Measurements from ENCODE around the gene FBLN2. TPM values are rescaled to one million over a fixed set of nuclear protein-coding genes. Genes with fewer than 3 reads are reported as not detected.

The FBLN2 gene
- total and polyA plus RNA-seq, 2 of the 4 experiments (the other 2 are of a cell fraction): 11.8 to 60.8 TPM

DNA sequence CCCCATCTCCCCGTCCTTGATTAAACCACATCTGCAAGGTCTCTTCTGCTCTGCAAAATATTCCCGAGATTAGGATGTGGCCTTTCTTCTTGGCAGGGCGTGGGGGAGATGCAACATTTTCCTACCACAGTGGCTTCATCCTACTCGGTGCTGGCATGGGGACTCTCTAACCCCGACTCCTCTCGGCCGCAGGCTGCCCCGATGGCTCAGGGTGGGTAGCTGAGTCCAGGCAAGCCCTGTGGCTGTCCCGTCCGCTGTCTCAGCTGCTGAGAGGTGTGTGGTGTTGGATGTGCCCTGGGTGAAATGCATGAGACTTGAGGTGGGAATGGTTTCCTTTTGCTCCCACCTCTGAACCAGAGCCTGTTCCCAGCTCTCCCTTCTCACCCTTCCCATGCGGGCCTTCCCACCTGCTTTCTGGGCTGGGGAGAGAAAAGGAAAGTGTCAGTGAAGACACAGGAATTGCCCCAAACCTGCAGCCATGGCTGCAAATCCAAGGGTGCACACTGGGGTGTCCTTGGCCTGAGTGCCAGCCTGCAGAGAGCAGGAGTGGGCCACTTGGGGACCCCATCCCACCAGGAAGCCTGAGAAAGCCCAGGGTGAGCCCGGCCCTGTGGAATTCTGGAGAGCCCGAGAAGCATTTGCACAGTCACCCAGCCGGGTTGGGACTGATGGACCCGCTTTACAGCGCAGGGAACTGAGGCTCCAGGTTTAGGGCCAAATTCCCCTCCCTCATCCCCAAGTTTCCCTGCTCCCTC lies 115.0 kb downstream of the FBLN2 start:
- H2AFZ ChIP-seq (replicated peaks; ENCODE audit: low read length, poor library complexity): no peak overlapping the region
- H2BK5ac ChIP-seq (ENCODE audit: low read depth, low read length, poor library complexity, severe bottlenecking): no peak overlapping the region
- H4K5ac ChIP-seq (ENCODE audit: low read depth, low read length): no peak overlapping the region
- DNase-seq (no peak), ATAC-seq (ENCODE audit: low read depth) (no peak)
- H3K9ac ChIP-seq (ENCODE audit: low read depth, low read length): no peak overlapping the region
- no peak overlapping the region for H3K4me2 ChIP-seq (ENCODE audit: low read depth, low read length)
- no peak overlapping the region for H3K4me3 ChIP-seq (ENCODE audit: insufficient read depth, low read depth, low read length)
- H3K9me1 ChIP-seq (ENCODE audit: insufficient read depth, low read length): no peaks in the 10 kb centered on the region
- in situ Hi-C loops (cut with MboI; ENCODE audit: low sequenced_read_pairs): no loop called here
- H3K14ac ChIP-seq (replicated peaks; ENCODE audit: low read depth, low read length): no peak overlapping the region
- H4K20me1 ChIP-seq (ENCODE audit: insufficient read depth, low read length): no peaks in the 10 kb centered on the region
- peaks cover 3% of the 10 kb centered on the region for H3K27me3 ChIP-seq (ENCODE audit: control insufficient read depth, insufficient read depth, low read length)
- BruUV-seq (replicated peaks): no TSS peak
- no peak overlapping the region for H3K23ac ChIP-seq (ENCODE audit: low read depth, low read length)
- no peaks in the 10 kb centered on the region for H3K9me3 ChIP-seq (ENCODE audit: control insufficient read depth, insufficient read depth, low read length)
- no peak overlapping the region for H2BK120ac ChIP-seq (ENCODE audit: low read depth, low read length)
- no peak overlapping the region for H2AK5ac ChIP-seq (ENCODE audit: low read depth, low read length)
- H3K56ac ChIP-seq (ENCODE audit: extremely low read depth, insufficient read depth, low read length): no peak overlapping the region
- H3K4me1 ChIP-seq (ENCODE audit: control insufficient read depth, insufficient read depth, low read length): no peaks in the 10 kb centered on the region
- no peak overlapping the region for H4K91ac ChIP-seq (ENCODE audit: insufficient read depth, low read depth, low read length)
- dilution Hi-C loops (cut with HindIII; ENCODE audit: low sequenced_read_pairs, unreplicated experiment): no loop called here
- TF ChIP-seq RAD21 (IDR thresholded peaks at IDR 0.05; ENCODE audit: low read length): no peak
- H3K36me3 ChIP-seq (ENCODE audit: control insufficient read depth, insufficient read depth, low read length): no peaks in the 10 kb centered on the region
- no peak overlapping the region for H4K8ac ChIP-seq (ENCODE audit: low read depth in 2 of 2, low read length in 2 of 2)
- no peak overlapping the region for H3K18ac ChIP-seq (ENCODE audit: low read depth, low read length)
- no peak overlapping the region for H3K27ac ChIP-seq (ENCODE audit: insufficient read depth, low read length)
- POLR2A ChIA-PET (ENCODE audit: unreplicated experiment): no interaction called here
- intact Hi-C loops (cut with micrococcal nuclease): no loop called here
- CTCF ChIA-PET: no interaction called here
- H2BK15ac ChIP-seq (ENCODE audit: low read depth, low read length): no peak overlapping the region
- H2BK20ac ChIP-seq (ENCODE audit: low read depth, low read length): no peak overlapping the region
- no peaks in the 10 kb centered on the region for H3K79me1 ChIP-seq (ENCODE audit: low read depth in 1 of 2, low read length in 2 of 2)
- WGBS, 2 experiments (ENCODE audit: extremely low coverage in 2 of 2, insufficient read length in 1 of 2): no CpG with 5 or more reads among the region's 16 CpGs
- H2AK9ac ChIP-seq (replicated peaks; ENCODE audit: low read depth, low read length, poor library complexity): no peak overlapping the region
- H3K4ac ChIP-seq (ENCODE audit: low read depth, low read length): no peak overlapping the region

All from IMR-90 (cell line).